Measurements from ENCODE around the gene B3GLCT.

Gene B3GLCT

GRCh38 chr13:31221057-31221456, 21.3 kb downstream of the B3GLCT start:
- no peak overlapping the region for H3K4me3 ChIP-seq (ENCODE audit: low read length)
- no peak for DNase-seq (ENCODE audit: low read depth)

GRCh38 chr13:31223215-31223614, 23.4 kb downstream of the B3GLCT start:
- no peak for DNase-seq (ENCODE audit: low read depth)
- TF ChIP-seq, protein P1, sequence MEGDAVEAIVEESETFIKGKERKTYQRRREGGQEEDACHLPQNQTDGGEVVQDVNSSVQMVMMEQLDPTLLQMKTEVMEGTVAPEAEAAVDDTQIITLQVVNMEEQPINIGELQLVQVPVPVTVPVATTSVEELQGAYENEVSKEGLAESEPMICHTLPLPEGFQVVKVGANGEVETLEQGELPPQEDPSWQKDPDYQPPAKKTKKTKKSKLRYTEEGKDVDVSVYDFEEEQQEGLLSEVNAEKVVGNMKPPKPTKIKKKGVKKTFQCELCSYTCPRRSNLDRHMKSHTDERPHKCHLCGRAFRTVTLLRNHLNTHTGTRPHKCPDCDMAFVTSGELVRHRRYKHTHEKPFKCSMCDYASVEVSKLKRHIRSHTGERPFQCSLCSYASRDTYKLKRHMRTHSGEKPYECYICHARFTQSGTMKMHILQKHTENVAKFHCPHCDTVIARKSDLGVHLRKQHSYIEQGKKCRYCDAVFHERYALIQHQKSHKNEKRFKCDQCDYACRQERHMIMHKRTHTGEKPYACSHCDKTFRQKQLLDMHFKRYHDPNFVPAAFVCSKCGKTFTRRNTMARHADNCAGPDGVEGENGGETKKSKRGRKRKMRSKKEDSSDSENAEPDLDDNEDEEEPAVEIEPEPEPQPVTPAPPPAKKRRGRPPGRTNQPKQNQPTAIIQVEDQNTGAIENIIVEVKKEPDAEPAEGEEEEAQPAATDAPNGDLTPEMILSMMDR (conservative IDR thresholded peaks at IDR 0.05; ENCODE audit: low read length), result no peak
- no peak overlapping the region for H3K4me3 ChIP-seq (ENCODE audit: low read length)

More at GRCh38 chr13:31221057-31221456, 21.3 kb downstream of the B3GLCT start:
- TF ChIP-seq, protein P1 (conservative IDR thresholded peaks at IDR 0.05; ENCODE audit: low read length), result no peak

- no peak for DNase-seq (ENCODE audit: low read depth)
- TF ChIP-seq, protein P1 (conservative IDR thresholded peaks at IDR 0.05; ENCODE audit: low read length), result no peak
- no peak overlapping the region for H3K4me3 ChIP-seq (ENCODE audit: low read length)
Measured at GRCh38 chr13:31223640-31224039, 23.9 kb downstream of the B3GLCT start.

GRCh38 chr13:31224174-31224669, 24.4 kb downstream of the B3GLCT start:
- DNase-seq (ENCODE audit: low read depth), result no peak
- TF ChIP-seq, protein P1 (conservative IDR thresholded peaks at IDR 0.05; ENCODE audit: low read length), result no peak
- no peak overlapping the region for H3K4me3 ChIP-seq (ENCODE audit: low read length)

DNA sequence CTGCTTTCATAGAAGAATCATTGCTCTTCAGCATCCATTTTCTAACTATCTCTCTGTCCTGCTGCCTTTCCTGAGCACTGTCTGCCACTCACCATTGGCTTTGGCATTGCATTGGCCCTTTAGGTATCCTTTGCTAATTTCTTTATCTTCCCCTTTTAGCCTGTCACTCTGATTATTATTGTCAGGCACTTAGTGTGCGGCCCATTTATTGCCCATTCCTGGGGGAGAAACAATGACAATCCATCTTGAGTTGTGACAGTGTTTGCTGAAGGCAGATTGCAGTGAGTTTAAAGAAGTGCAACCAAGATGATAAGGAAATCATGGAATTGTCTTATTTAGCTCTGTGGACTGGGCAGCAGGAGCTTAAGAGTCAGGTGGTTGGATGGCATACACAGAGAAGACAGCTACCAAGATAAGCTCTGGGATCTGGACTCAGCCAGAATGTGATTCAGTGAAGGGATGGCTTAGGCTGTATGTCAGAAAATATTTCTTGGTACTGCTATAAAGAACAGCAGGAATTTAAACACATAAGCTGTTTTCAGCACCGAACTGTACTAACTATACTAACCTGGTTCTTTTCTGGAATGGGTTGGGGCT, 25.3 kb downstream of the B3GLCT start:
- TF ChIP-seq, protein P1 (conservative IDR thresholded peaks at IDR 0.05; ENCODE audit: low read length), result no peak
- H3K4me3 ChIP-seq (ENCODE audit: low read length), result no peak overlapping the region
- DNase-seq (ENCODE audit: low read depth), result no peak

GRCh38 chr13:31225998-31226675, 26.4 kb downstream of the B3GLCT start:
- TF ChIP-seq, protein P1 (conservative IDR thresholded peaks at IDR 0.05; ENCODE audit: low read length), result no peak

GRCh38 chr13:31227063-31227462, 27.3 kb downstream of the B3GLCT start:
- TF ChIP-seq, protein P1 (conservative IDR thresholded peaks at IDR 0.05; ENCODE audit: low read length), result no peak
- no peak overlapping the region for H3K4me3 ChIP-seq (ENCODE audit: low read length)
- DNase-seq (ENCODE audit: low read depth), result peak; percentile 38

More at GRCh38 chr13:31225998-31226675, 26.4 kb downstream of the B3GLCT start:
- H3K4me3 ChIP-seq (ENCODE audit: low read length), result no peak overlapping the region
- no peak for DNase-seq (ENCODE audit: low read depth)
